D721Med (cell line): ENCODE results near the gene ADAMTS3.
A peak's percentile ranks its signal among the peaks of the same experiment; 100 is the strongest.

ENCODE experiments used
- DNase-seq: peaks from one replicate; pipeline ENCODE4 v3.0.0; 2011; ENCODE audit warnings: low spot score; ENCODE audit not compliant: insufficient read length
- FAIRE-seq: peaks from 2 replicates; lab custom pipeline; 2011; peaks lifted over from hg19 to GRCh38; lab: Jason Lieb, UNC
- CTCF ChIP-seq: IDR thresholded peaks from 2 replicates; pipeline ENCODE4 v1.5.1; 2012; ENCODE audit warnings: mild to moderate bottlenecking, control low read depth; ENCODE audit not compliant: insufficient read depth; ENCODE audit errors: missing control alignments

Gene ADAMTS3

GRCh38 chr4:72473434-72473900 lies 95.6 kb downstream of the ADAMTS3 start:
- DNase-seq (no peak), FAIRE-seq (no peak)
- TF ChIP-seq CTCF = no peak

- TF ChIP-seq CTCF = no peak
- FAIRE-seq = no peak
- DNase-seq = no peak
Measured at GRCh38 chr4:72471816-72472215, 97.2 kb downstream of the ADAMTS3 start.

- DNase-seq = no peak
- FAIRE-seq = peak; percentile 67
- TF ChIP-seq CTCF = peak; percentile 69
Measured at GRCh38 chr4:72468904-72469502, 100.0 kb downstream of the ADAMTS3 start.

- FAIRE-seq (no peak), DNase-seq (no peak)
- no peak for TF ChIP-seq CTCF
Measured at GRCh38 chr4:72467633-72468032, 101.4 kb downstream of the ADAMTS3 start.

GRCh38 chr4:72463724-72464123 lies 105.3 kb downstream of the ADAMTS3 start:
- DNase-seq (no peak), FAIRE-seq (no peak)
- no peak for TF ChIP-seq CTCF

- FAIRE-seq (no peak), DNase-seq (no peak)
- TF ChIP-seq CTCF = no peak
Measured at GRCh38 chr4:72457158-72457557, 111.9 kb downstream of the ADAMTS3 start.

- no peak for FAIRE-seq
- TF ChIP-seq CTCF = no peak
- no peak for DNase-seq
Measured at GRCh38 chr4:72451349-72451748, 117.7 kb downstream of the ADAMTS3 start.
